Islet precursor cell (in vitro differentiated cells): ENCODE measurements around the gene MDH2.
A peak's percentile ranks its signal among the peaks of the same experiment; 100 is the strongest.
"Not testable (repeated sequence)": the region's sequence is repeated elsewhere in the genome, so short reads cannot be mapped to it uniquely, and the experiment has no call there.

Source experiments
- DNase-seq: peaks from one replicate; pipeline ENCODE4 v3.0.0-alpha.2; 2018

MDH2 gene

DNA sequence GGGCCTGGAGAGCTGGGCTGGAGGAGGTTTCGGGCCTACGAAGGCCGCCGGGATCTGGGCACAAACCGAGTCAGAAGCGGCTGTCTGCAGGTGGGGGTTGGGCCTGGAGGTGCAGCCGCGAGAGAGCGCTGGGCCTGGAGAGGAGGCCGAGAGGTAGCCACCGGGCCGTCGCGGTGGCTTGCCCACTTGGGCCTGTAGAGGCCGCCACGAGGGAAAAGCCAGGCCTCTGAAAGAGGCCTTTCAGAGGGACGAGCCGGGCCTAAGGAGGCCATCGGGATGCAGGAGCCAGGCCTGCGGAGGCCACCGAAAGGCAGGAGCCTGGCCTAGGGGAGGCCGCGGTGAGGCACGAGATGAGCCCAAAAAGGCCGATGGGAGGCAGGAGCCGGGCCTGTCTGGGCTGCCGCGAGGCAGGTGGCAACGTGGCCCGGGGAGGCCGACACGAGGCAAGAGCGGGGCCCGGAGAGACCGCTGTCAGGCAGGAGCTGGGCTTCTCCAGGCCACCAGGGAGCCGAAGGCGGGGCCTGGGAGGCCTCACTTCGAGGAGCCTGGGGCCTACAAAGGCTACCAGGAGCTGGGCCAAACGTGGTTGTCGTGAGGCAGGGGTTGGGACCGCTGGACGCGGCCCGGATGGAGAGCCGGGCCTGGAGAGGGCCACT, 25.6 kb downstream of the MDH2 start:
- peak; percentile 78 for DNase-seq

DNA sequence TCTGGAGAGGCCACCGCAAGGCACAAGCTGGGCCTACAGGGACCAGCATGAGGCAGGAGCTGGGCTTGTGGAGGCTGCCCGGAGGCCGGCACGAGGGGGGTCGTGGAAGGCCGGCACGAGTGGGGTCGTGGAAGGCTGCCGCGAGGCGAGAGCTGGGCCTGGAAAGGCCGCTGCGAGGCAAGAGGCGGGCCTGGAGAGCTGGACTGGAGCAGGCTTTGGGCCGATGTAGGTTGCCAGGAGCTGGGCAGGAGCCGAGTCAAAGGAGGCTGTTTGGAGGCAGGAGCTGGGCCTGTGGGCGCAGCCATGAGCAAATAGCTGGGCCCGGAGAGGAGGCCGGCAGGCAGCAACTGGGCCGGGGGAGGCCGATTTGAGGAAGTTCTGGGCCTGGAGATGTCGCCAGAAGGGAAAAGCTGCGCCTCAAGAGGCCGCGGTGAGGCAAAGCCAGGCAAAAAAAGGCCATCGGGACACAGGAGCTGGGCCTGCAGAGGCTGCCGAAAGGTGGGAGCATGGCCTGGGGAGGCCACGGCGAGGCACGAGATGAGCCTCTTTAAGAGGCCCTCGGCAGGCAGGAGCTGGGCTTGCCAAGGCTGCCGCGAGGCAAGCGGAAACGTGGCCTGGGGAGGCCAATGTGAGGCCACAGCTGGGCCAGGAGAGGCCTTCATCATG, 26.5 kb downstream of the MDH2 start:
- no peak for DNase-seq

DNA sequence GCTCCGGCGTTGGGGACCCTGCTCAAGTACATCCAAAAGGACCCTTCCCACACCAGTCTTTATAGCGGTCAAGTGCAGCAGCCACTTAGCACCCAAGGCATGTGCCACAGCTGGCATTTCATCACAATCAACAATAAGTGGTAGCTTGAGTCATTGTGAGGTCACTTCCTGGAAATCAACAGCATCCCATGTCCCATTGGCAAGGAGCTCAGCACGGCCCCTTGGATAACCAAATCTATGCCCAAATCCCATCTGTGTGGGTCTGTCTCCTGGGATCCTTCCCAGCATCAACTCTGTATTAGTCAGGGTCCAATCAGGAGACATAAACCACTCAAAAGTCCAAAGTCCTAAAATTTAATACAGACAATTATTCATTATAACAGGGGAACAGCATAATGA, 27.1 kb downstream of the MDH2 start:
- no peak for DNase-seq

DNA sequence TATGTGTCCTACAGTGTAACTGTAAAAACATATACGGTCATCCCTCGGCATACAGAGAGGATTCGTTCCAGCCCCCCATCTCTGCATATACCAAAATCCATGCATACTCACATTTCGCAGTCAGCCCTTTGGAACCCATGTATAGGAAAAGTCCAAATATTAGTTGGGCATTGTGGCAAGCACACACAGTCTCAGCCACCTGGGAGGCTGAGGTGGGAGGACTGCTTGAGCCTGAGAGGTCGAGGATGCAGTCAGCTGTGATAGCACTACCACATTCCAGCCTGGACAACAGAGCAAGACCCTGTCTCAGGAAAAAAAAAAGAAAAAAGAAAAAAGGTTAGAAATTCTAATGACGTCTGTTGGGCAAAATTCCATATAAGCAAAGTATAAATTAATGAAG, 29.1 kb downstream of the MDH2 start:
- no peak for DNase-seq

DNA sequence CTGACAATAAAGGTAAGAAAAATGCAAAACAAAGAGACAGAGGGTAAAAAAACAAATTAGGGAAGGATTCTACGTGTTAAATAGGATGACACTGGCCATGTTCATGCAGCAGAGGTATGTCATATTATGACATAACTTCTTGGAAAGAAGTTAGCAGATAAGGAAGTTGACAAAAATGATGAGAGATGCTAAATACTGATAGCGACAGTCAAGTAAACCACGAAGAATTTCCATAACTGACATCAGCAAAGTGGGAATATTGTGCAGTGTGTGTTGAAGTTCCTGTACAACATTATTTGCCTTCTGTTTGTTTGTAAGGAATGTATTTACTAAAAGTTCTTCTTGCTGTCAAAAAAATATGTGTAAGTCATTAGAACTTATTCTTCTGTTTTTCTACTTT, 29.5 kb downstream of the MDH2 start:
- no peak for DNase-seq

DNA sequence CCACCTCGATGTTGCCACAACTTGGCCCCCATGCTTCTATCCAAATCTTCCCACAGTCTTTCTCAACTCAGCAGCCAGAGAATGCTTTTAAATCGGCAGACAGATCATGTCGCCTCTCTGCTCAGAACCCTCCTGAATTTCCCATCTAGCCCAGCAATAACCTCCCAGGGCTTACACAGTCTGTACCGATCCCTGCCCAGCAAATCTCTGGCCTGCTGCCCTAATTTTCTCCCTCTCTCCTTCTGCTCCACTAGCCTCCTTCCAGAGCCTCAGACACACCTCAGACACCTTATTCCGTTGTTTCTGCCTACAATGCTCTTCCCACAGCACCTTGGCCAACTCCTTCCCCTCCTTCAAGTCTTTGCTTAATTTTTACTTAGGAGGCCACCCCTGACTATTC, 32.3 kb downstream of the MDH2 start:
- DNase-seq = no peak

DNA sequence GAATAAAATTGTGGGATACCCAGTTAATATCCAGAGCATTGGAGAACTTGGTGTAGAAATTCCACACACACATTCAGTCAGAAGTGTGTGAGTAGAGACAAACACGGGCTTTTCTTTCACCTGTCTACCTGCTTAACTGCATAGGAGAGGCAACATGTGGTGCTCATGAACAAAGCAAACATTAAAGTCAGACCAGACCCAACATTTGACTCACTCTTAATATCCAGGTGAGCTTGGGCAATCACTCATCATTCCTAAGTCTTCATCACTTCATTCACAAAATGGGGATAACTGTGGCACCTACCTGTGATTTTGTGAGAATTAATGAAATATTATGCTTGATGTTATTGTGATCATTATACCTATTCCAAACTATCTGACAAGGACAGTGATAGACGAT, 36.2 kb downstream of the MDH2 start:
- not testable (repeated sequence) for DNase-seq

DNA sequence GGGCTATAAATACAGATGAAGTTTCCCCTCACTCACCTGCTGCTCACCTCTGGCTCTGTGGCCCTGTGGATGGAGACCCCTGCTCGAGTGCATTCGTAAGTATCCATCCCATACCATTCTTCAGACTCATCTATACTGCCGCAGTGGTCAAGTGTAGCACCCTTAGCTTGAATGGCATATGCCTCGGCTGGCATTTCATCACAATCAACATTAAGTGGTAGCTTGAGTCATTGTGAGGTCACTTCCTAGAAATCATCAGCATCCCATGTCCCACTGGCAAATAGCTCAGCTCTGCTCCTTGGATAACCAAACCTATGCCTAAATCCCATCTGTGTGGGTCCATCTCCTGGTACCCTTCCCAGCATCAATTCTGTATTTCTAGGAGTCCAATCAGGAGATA, 38.2 kb downstream of the MDH2 start:
- DNase-seq = no peak

DNA sequence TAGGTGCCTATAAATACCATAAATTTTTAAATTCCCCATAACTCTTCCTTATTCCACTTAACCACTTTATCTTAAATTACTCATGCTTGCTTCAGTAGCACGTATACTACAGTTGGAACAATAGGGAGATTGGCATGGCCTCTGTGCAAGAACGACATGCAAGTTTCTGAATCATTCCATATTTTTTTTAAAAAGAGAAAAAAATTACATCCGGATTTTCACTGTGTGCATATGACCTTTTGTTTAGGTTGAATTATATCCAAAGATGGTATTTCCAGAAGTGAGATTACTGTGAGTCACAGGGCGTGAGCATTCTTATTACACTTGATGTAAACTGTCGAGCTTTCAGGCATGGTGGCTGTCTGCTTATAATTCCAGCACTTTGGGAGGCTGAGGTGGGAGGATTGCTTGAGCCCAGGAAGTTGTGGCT, 39.5 kb downstream of the MDH2 start:
- not testable (repeated sequence) for DNase-seq

DNA sequence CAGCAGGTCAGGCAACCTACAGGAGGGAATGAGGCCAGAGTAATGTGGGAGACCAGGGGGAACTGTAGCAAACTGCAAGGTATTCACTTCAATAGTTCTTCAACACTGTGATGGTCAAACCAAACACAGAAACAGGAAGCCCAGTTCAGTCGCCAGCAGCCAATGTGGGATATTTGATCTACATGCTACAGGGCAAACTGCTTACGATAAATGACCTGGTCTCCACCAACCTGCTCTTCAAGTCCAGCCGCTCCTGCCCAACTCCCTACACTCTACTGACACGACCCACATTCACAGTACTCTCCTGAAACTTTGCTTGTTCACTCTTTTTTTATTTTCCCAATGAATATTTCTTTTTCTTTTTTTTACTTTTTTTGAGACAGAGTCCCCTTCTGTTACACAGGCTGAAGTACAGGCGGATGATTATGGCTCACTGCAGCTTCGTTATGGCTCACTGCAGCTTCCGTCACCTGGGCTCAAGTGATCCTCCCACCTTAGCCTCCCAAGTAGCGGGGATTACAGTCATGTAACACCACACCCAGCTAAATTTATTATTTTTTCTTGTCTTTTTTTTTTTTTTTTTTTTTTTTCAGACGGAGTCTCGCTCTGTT, 42.1 kb downstream of the MDH2 start:
- peak; percentile 72 for DNase-seq

DNA sequence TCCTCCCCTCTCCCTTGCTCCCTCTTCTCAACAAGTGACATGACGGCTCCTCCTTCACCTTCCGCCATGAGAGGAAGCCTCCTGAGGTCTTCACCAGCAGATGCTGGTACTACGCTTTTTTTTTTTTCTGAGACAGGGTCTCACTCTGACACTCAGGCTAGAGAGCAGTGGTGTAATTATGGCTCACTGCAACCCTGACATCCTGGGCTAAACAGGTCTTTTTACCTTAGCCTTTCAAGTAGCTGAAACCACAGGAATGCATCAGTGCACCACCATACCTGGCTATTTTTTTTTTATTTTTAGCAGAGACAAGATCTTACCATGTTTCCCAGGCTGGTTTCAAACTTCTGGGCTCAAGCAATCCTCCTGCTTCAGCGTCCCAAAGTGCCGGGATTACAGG, 43.6 kb downstream of the MDH2 start:
- peak; percentile 82 for DNase-seq

DNA sequence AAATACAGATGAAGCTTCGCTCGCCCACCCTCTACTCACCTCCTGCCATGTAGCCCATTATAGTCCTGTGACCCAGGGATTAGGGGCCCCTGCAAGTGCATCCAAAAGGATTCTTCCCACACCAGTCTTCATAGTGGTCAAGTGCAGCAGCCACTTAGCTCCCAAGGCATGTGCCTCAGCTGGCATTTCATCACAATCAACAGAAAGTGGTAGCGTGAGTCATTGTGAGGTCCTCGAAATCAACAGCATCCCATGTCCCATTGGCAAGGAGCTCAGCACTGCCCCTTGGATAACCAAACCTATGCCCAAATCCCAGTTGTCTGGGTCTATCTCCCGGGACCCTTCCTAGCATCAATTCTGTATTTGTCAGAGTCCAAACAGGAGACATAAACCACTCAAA, 45.6 kb downstream of the MDH2 start:
- not testable (repeated sequence) for DNase-seq

DNA sequence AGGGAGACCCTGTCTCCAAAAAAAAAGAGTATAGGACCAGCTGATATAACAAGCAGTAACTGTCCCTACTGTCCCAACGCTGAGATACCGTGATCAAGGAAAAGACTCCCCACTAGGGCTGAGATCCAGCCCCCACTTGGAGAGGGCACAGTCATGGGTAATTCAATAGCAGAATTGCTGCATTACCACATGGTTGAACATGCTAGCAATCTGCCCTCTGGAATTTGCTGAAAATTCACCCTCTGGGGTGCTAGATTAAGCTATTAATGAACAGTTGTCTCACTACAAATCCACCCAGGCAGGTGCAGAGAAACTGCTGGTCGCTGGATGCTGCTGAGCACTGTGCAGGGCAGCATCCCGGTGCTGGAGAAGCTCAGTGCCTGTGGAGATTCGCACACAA, 46.4 kb downstream of the MDH2 start:
- DNase-seq = not testable (repeated sequence)

DNA sequence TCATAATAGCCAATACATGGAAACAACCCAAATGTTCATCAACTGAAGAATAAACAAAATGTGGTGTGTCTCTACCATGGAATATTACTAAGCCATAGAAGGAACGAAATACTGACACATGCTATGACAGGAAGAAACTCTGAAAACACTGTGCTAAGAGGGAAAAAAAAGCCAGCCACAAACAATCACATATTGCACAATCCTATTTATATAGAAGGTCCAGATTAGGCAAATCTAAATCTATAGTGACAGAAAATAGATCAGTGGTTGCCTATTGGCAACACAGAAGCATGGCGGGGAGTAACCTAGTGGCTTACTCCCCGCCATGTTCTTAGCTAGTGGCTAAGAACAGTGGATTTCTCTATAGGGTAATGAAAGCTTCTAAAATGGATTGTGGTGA, 48.0 kb downstream of the MDH2 start:
- no peak for DNase-seq

DNA sequence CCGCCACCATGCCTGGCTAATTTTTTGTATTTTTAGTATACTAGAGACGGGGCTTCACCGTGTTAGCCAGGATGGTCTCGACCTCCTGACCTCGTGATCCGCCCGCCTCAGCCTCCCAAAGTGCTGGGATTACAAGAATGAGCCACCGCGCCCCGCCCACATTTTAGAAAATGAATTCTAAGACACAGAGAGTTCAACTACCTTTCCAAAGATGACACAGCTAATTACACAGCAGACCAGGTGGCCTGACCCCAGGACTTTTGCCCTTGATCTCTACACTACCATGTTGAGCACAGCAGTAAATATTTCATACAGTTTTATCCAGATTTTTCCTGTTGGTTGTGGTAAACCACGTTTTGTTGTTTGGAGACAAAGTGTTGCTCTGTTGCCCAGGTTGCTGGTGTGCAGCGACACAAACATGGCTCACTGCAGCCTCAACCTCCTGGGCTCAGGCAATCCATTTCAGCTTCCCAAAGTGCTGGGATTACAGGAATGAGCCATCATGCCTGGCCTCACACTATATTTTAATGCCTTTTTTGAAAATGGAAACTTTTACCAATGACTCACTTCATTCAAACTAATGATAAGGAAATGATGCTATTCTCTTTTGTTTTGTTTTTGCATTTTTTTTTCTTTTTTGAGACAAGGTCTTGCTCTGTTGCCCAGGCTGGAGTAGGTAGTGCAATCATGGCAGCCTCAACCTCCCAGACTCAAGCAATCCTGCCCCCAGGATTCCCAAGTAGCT, 54.0 kb downstream of the MDH2 start:
- DNase-seq = not testable (repeated sequence)

DNA sequence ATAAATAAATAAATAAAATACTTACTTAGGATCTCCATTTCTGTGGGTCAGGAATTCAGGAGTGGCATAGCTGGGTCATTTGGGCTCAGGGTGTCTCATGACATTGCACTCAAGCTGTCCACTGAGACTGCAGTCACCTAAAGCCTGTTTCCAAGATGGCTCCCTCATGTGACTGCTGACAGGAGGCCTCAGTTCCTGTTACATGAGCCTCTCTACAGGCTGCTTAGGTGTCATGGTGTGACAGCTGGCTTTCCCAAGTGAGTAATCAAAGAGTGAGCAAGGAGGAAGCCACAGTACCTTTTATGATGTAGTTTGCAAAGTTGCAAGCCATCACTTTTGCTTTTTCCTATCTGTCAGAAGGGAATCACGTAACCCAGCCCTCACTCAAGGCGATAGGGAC, 55.9 kb downstream of the MDH2 start:
- DNase-seq = not testable (repeated sequence)

DNA sequence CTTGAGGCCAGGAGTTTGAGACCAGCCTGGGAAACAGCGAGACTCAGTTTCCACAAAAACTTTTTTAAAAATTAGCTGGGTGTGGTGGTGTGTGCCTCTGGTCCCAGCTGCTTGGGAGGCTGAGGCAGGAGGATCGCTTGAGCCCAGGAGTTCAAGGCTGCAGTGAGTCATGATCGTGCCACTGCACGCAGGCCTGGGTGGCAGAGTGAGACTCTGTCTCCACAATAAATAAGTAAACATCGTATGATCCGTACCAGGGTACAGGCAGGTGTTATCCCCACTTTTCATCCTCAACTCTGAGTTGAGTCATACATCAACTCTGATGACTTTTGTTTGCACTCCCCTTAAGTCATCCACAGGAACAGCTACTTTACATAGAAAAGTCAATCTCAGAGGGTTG, 58.2 kb downstream of the MDH2 start:
- not testable (repeated sequence) for DNase-seq

DNA sequence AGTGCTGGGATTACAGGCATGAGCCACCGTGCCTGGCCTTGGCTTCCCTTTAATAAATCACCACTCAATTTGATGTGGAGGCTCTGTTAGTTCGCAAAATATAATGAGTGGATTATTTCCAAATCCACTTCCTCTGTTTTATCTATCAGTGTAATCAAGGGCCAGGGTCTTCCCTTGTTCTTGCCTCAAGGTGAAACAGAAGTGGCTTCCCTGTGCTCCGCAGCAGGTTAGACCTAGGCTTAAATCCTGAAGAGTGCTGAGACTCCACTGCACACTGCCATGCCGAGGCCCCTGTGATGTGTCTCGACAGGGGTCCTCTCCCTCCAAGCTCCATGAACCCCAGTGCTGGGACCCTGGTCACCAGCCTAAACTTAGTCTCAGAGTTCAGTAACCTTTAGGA, 59.0 kb downstream of the MDH2 start:
- DNase-seq = no peak

DNA sequence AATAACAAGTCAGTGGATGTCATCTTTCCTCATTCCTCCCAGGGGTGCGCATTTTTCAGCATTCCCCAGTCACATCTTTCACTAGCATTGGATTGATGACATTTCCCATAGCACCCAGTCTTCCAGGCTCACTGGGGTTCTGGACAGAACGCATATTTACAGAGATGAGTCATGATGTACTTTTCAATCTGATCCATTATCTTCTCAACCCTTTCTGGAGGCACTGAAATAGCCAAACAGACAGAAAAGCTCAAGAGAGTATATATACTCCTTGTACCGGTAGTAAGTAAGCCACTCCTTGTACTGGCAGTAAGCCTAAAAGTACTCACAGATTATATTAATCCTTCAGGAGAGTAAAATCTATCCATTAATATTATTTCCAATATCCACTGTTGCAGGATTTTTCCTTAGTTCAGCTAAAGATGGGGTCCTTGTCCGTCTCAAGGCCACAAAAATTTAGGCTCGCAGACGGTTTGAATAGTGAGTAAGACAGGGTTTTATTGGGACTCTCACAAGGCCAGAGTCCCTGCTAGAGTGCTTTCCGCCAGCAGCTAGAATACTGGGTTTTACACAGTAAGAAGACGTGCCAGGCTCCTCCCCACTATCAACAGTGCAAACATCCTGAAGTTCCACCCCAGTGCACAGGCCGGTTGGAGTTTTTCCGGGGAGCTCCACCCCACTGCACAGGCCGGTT, 60.8 kb downstream of the MDH2 start:
- DNase-seq = peak; percentile 84

DNA sequence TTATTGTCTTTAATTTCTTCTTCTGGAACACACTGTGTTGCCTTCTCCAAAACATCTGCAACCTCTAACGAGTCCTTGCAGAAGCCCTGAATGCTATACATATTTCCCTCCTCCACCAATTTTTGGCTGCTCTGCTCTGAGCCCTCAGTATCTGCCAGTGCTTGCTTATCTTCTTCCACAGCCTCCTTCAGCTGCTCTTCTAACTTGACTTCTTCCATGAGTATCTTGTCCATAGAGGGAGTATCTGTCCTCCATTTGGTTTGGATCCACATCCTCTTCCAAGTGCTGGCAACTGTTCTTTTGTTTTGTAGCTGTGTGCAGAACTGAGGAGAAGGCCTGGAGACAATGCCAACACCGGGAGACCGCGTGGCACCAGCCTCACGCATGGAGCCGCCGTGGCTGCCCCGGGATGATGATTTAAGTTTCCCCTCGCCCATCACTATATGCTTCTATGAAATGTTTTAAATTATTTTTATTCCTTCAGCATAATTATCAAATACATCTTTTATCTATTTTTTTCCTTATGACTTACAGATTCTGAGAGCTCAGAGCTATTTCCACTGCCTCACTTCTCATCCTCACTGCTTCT, 65.2 kb downstream of the MDH2 start:
- DNase-seq = not testable (repeated sequence)

DNA sequence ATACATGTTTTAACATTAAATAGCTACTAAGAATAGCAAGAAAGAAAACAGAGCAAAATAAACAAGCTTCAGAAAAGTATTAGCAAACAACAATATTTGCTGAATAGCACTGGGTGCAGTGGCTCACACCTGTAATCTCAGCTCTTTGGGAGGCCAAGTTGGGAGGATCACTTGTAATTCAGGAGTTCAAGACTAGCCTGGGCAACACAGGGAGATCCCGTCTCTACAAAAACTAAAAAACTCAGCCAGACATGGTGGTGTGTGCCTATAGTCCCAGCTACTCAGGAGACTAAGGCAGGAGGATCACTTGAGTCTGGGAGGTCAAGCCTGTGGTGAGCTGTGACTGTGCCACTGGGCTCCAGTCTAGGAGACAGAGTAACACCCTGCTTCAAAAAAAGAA, 66.8 kb downstream of the MDH2 start:
- DNase-seq = not testable (repeated sequence)
